OCI-LY1 (cell line): ENCODE results near the gene CUEDC1.
"Not testable (repeated sequence)": the region's sequence is repeated elsewhere in the genome, so short reads cannot be mapped to it uniquely, and the experiment has no call there.

ENCODE experiments used
- CTCF ChIP-seq: fragments of 200-600 bp; sonication (generic), shearing (Covaris generic); IDR thresholded peaks from 2 replicates; pipeline ENCODE4 v1.5.1; 2017; ENCODE audit warnings: mild to moderate bottlenecking, antibody characterized with exemption, low read length, moderate library complexity, mixed read lengths
- EZH2 ChIP-seq: fragments of 200-600 bp; sonication (generic), shearing (Covaris generic); IDR thresholded peaks from 2 replicates; pipeline ENCODE4 v1.8.0; 2017; ENCODE audit warnings: borderline replicate concordance, mixed run types, mild to moderate bottlenecking, antibody characterized with exemption, low read length, moderate library complexity, mixed read lengths

GRCh38 chr17:57958391-57958790 is 3.2 kb upstream of the CUEDC1 start:
- TF ChIP-seq CTCF, EZH2: not testable (repeated sequence)
